Measurements from ENCODE around the gene ZNF277.

ZNF277 gene

DNA sequence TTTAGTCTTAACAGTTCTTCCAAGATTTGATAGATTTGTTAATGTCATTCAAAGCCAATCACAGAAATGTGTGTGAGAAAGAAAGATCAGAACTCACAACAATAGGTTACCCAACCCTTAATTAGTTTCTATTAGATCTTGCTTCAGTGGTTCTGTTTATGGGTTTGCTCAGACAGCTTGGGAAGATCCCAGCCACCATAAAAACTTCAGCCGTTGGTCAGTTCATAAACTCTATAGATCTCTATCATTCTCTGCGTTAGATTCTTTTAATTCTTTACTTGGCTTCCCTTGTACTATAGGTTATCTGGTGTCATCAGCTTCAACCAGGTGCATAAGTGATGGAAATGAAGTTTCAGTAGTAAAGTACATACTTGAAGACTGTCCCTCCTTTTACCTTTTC lies 54.4 kb downstream of the ZNF277 start:
- TF ChIP-seq, protein P1, sequence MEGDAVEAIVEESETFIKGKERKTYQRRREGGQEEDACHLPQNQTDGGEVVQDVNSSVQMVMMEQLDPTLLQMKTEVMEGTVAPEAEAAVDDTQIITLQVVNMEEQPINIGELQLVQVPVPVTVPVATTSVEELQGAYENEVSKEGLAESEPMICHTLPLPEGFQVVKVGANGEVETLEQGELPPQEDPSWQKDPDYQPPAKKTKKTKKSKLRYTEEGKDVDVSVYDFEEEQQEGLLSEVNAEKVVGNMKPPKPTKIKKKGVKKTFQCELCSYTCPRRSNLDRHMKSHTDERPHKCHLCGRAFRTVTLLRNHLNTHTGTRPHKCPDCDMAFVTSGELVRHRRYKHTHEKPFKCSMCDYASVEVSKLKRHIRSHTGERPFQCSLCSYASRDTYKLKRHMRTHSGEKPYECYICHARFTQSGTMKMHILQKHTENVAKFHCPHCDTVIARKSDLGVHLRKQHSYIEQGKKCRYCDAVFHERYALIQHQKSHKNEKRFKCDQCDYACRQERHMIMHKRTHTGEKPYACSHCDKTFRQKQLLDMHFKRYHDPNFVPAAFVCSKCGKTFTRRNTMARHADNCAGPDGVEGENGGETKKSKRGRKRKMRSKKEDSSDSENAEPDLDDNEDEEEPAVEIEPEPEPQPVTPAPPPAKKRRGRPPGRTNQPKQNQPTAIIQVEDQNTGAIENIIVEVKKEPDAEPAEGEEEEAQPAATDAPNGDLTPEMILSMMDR (IDR thresholded peaks at IDR 0.05; ENCODE audit: borderline replicate concordance, insufficient read depth, low read depth, low read length) = no peak

DNA sequence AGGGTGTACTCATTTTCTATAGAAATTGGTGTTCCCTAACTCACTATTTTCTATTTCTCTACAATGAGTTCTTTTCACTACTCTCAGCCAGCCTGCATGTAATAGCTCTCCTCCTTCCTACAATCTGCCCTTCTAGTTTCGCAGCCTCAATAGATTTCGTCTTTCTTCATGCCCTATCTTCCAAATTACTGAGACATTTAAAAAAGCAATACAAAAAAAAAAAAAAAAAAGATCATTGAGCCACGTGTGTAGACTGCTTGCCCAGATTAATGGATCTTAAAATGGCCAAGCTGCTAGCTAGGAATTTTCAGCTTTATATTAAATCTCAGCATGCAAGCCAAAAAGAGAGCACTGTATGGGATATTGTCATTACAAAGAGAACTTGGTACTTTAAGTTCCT lies 55.5 kb downstream of the ZNF277 start:
- H3K4me3 ChIP-seq (ENCODE audit: low read depth, low read length) = no peak overlapping the region
- TF ChIP-seq, protein P1 (IDR thresholded peaks at IDR 0.05; ENCODE audit: borderline replicate concordance, insufficient read depth, low read depth, low read length) = no peak

More for the DNA sequence above, 54.4 kb downstream of the ZNF277 start:
- no peak overlapping the region for H3K4me3 ChIP-seq (ENCODE audit: low read depth, low read length)

DNA sequence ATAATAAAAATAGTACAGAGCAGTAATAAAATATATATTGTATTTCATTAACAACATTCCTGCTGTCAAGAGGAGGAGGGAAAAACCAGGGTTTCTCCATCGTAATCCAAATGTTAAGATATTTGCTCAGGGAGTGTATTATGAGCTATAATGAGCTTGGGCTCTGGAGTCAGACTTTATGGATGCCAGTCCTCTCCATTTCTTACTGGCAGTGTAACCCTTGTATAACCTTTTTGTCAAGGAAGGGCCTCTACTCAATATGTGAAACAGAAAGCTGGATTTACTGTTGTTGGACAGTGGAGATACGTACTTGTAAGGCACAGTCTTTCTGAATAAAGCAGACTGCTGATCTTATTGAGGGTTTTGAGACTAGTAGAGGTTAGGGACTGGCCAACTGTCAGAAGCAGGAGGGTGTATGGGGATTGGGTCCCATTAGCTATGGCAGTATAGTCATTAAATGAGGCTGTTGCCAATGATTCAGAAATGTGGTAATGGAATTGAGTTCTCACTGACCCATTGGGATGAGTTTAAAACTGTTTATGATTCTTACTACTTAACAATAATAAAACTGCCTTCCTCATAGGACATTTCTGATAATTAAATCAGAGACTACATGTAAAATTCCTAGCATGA lies 56.5 kb downstream of the ZNF277 start:
- TF ChIP-seq, protein P1 (IDR thresholded peaks at IDR 0.05; ENCODE audit: borderline replicate concordance, insufficient read depth, low read depth, low read length) = no peak
- H3K4me3 ChIP-seq (ENCODE audit: low read depth, low read length) = no peak overlapping the region

DNA sequence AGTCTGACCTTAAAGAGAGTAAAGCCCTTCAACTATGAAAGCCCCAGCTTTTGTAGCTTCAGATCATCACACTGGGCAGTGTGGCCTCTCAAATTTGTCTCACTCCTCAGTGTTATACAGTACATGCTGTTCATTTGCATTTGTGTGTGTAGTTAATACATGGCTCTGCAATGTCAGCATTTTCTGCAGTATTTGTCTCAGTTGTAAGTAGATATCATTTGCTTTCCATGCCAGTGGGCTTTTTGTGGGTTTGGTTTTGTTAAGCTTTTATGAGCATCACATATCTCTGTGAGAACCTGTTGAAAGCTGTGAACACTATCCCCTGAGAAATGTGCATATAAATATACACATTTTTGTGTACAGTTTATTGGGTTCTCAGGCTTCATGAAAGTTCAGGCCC lies 57.0 kb downstream of the ZNF277 start:
- TF ChIP-seq, protein P1 (IDR thresholded peaks at IDR 0.05; ENCODE audit: borderline replicate concordance, insufficient read depth, low read depth, low read length) = no peak
- no peak overlapping the region for H3K4me3 ChIP-seq (ENCODE audit: low read depth, low read length)

DNA sequence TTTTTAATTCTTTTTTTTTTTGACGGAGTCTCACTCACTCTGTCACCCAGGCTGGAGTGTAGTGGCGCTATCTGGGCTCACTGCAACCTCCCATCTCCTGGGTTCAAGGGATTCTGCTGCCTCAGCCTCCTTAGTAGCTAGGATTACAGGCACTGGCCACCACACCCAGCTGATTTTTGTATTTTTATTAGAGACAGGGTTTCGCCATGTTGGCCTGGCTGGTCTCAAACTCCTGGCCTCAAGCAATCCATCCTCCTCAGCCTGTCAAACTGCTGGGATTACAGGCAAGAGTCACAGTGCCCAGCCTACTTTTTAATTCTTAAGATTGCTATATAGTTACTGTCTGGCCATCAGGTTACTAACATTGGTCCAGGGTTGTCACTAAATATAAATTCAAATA lies 59.6 kb downstream of the ZNF277 start:
- TF ChIP-seq, protein P1 (IDR thresholded peaks at IDR 0.05; ENCODE audit: borderline replicate concordance, insufficient read depth, low read depth, low read length) = no peak

DNA sequence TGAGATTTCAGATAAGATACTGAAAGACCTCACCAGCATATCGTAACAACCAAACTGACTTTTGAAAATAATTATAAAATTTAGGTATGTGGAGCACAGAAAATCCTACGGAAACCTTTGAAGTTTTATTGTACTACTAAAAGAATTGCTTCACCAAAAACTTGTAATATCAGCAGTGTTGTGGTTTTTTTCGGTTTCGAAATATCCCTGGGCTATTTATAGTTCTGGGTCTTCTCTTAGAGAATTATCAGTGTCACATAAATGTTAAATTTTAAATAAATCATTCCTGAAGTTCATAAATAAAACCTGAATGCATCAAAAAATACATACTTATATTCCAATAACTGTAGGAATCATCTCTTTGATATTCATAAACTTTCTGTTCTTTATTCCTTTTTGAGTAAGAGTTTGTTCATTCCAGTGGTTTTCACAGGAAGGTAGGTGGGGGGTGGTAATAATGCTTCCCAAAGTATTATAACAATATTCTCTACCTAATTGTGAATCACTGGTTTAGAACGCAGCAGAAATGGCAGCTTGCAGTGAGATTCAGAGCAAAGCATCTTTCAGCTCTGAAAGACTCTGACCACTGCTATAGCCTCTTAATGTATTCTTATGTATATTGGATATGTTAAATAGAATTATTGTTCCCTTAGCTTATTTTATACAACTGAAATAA lies 60.2 kb downstream of the ZNF277 start:
- H3K4me3 ChIP-seq (ENCODE audit: low read depth, low read length) = no peak overlapping the region
- TF ChIP-seq, protein P1 (IDR thresholded peaks at IDR 0.05; ENCODE audit: borderline replicate concordance, insufficient read depth, low read depth, low read length) = no peak

More for the DNA sequence above, 59.6 kb downstream of the ZNF277 start:
- no peak overlapping the region for H3K4me3 ChIP-seq (ENCODE audit: low read depth, low read length)
